GM19025 (cell line): ENCODE data around the gene HSD17B14.
"Not testable (repeated sequence)": the region's sequence is repeated elsewhere in the genome, so short reads cannot be mapped to it uniquely, and the experiment has no call there.

Experiments used
- ATAC-seq: cut with Tn5 transposase; IDR thresholded peaks from one replicate; pipeline ENCODE4 v1.9.1; 2021; ENCODE audit warnings: mild to moderate bottlenecking, low read depth, moderate library complexity; ENCODE audit not compliant: unreplicated experiment

Gene HSD17B14

DNA sequence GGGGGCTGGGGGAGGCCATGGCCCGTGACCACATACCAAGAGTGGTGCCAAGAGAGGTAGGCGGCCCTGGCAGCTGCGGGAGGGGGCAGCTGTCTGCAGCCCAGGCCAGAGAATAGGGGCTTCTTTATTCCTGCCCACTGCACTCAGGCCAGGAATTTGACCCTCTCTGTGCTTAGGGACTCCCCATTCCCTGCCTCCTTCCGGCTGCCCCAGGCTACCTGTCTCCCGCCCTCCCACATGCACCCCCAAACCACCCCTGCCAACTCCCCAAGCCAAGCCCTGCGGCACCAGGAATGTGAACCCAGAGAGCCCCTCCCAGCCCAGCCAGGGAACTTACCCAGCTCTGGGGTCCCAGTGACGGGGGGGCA lies 31.4 kb upstream of the HSD17B14 start:
- no peak for ATAC-seq

DNA sequence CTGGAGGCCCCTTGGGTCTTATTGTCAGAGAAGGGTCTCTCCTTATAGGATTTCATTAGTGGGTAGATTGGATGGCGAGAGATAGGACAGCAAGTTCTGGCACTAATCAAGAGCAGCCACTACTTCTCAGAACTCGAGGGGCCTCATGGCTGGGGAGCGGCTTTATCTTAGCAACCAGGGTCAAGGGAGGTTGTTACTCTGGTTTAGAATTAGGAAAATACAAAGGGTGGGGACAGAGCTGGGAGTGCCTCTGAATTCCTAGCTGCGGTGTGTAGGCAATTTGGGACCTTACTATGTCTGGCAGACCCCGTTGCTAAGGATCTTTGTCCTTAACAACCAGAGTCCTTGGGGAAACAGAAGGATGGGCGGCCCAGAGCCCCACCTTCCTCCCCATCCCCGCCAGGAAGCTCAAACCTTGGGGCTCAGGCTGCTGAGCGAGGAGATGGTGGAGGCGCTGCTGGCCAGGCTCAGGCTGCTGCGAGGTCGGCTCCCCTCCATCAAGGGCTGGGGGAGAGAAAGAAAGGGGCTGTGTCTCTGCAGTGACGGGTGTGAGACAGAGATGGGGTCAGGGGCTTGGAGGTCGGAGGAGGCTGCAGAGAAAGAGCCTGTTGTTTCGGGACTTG lies 30.9 kb upstream of the HSD17B14 start:
- no peak for ATAC-seq

DNA sequence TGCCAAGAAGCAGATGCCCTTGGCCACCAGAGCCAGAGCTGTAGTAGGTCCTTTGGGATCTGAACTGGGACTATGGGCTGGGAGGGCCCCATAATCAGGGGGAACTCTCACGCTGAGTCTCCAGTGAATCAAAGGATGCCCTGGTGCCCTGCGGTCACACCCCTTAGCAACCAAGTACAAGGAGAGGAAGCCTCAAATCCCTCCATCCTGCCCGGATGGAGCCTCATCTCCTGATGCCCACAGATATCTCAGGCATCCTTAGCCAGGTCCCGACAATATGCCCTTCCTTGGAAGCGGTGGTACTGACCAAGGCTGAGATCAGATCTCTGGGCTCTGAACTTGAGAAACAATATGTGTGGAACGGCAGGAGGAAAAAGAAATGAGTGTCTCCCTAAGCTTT lies 30.4 kb upstream of the HSD17B14 start:
- ATAC-seq, result no peak

DNA sequence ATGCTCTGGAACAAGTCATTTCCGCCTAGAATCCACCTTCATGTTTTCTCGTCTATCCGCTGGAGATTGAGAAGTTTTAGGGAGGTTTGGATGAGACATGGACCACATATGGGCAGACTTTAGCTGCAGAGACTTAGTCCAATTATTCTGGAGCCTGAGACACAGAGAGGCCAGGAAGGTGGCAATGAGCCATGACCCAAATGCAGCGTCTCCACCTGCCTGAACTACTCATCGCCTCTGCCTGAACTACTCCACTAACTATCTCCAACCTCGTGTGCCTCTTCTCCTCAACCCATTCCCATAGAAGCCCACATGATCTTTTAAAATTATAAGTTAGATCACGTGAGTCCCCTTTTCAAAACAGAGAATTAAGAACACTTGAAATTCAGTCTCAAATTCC lies 26.5 kb upstream of the HSD17B14 start:
- ATAC-seq, result no peak

DNA sequence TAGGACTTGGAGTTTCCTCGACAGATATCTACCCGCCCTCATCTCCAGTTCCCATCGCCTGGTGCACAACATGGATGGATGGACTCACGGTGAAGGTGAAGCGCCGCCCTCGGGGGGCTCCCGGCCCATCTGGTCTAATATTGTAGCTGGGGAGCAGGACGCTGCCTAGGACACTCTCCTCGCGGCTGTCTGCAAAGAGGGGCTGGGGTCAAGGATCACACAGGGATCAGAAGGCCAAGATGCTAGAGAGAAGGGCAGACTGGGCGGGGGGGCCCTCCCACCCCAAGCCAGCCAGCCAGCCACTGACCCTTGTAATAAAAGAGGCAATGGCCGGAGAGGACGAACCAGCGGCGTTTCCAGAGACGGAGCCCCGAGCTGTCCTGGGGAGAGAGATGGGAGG lies 25.0 kb upstream of the HSD17B14 start:
- no peak for ATAC-seq

DNA sequence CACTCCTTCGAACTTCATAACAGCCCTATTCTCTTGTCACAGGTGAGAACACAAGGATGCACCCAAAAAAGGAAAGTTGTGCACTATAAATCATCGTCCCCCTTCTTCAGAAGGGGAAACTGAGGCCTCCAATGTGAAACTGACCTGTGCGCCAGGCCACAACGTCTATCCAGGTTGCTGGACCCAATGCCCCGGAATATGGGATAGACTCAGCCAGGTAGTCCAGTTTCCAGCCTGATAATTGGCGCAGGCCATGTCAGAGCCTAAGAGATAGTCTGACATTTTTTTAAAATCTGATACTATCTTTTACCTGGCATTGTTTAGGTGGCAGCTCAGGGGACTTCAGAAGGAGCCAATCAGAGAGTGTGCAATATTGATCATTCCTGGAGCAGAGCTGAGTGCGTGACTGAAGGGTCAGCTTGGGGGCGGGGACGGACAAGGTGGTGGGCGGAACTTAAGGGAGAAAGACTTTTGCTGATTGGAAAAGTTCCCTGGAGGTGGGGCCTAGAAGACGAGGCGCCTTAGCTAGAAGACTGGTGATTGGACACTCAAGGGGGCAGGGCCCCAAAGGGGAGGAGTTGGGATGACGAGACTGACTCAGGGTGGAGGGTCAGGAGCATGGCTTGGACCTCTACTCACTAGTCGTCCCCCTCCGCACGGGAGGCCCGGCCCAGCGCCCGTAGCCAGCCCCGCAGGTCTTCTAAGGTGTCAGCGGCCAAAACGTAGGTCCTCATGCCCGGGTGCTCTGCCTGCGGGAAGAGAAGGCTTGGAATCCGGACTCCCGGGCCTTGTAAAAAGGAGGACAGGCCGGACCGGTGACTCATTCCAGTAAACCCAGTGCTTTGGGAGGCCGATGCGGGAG lies 23.7 kb upstream of the HSD17B14 start:
- ATAC-seq, result no peak

DNA sequence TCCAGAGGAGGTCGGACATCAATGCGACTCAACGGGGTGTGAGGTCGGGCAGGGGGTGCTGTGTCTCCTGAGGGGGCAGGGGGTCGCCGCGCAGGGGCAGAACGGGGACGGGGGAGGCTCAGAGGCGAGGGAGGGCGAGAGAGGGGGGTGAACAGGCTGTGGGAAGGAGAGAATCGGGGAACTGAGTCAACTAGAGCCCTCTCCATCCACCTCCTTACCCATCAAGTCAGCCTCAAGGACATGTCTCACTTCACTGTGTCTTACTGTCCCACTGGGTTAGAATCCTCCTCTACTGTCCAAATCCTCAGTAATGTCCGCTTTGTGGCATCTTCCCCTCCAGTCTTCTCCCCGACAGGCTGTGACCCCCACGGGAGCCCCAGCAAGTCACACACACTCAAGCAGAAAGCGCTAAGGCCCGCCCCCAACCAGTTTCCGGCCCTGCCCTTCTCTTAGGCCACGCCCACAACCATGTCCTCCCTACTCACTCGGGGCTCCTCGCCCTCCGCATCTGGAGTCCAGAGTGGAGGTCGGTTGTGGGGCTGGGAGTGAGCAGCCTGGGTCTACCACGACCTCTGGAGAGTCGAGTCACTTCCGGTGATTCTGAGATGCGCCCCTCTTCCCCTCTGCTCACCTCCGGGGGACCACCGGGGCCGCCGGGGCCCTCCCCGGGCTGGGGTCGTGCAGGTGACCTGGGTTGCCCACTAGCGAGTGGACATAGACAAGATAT lies 22.9 kb upstream of the HSD17B14 start:
- ATAC-seq, result no peak

DNA sequence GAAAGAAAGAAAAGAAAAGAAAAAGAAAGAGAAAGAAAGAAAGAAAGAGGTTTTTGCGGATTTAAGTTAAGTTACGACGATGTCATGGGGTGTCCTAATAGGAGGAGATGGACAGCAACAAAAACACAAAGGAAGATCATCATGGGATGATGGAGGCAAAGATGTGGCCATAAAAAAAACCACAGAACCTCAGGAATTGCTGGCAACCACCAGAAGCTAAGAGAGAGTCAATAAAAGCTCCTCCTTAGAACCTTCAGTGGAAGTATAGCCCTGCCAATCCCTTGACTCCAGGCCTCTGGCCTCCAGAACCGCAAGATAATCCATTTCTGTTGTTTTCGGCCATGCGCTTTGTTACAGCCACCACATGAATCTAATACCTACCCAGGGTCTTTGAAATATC lies 20.6 kb upstream of the HSD17B14 start:
- no peak for ATAC-seq

DNA sequence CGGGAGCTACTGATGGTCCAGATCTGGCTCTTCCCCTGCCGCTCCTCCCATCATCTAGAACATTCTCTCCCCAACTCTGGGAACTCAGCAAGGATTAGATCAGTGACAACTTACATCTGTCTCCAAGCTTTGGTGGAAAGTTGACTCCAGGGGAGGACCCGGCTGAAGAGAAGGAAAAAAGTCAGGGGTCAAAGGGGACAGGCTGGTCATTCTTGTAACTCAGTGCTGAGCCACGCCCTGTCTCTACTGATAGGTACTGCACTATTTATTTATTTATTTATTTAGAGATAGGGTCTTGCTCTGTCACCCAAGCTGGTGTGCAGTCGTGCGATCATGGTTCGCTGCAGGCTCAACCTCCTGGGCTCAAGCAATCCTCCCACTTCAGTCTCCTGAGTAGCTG lies 17.8 kb upstream of the HSD17B14 start:
- no peak for ATAC-seq

DNA sequence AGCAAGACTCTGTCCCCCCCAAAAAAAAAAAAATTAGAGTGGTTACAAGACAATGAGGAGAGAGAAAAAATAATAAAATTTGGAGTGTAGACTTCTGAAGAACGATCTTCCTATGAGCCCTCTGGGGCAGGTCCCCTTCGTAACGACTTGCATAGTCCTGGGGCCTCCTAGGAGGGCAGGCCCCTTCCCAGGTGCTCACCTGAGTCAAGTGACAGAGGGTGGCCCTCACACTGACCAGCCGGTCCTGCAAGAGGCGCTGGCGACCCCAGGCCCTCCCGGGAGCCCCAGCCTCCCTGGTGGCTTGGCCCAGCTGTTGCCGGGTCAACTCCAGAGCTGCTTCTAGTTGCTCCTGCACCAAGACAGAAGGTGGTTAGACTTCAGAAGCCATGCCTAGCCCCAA lies 17.2 kb upstream of the HSD17B14 start:
- ATAC-seq, result no peak

DNA sequence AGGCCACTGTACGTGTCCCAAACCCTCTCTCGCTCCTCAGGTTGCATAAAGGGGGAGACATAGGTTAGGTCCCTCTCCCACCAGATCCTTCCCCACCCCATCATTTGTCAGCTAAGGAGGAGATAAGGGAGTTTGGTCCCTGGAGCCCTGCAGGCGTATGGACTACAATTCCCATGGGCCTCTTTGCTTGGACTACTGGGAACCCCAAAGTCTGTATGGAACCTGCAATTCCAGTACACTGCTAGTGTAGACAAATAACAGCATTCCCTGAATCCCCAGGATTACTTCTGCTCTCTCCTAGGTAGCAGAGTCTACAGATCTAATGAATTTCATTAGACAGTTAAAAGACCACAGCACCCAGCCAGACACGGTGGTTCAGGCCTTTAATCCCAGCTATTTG lies 16.0 kb upstream of the HSD17B14 start:
- no peak for ATAC-seq

DNA sequence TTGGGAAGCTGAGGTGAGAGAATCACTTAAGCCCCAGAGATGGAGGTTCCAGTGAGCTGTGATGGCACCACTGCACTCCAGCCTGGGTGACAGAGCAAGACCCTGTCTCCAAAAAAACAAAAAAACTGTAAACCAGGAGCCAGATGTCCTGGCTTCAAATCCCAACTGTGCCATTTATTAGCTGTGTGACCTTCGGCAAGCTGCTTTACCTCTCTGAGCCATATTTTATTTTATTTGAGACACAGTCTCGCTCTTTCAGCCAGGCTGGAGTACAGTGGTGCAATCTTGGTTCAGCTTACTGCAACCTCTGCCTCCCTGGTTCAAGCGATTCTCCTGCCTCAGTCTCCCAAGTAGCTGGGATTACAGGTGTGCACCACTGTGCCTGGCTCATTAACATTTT lies 10.4 kb upstream of the HSD17B14 start:
- not testable (repeated sequence) for ATAC-seq

DNA sequence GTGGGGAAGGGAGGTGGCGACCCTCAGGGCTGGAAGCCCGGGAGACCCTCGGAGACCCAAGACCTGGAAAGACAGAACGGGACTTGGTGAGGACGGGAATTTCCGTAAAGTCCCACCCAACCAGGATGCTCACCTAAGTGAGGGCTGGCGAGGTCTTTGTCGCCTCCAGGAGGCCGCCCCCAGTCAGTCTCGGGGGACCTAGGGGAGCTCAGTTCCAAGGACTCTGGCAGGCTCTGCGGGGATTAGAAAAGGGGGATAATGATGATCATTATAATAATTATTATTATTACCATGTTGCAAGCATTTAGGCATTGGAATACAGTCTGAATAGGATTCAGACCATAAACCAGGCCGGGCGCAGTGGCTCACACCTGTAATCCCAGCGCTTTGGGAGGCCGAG lies 9.1 kb upstream of the HSD17B14 start:
- no peak for ATAC-seq

DNA sequence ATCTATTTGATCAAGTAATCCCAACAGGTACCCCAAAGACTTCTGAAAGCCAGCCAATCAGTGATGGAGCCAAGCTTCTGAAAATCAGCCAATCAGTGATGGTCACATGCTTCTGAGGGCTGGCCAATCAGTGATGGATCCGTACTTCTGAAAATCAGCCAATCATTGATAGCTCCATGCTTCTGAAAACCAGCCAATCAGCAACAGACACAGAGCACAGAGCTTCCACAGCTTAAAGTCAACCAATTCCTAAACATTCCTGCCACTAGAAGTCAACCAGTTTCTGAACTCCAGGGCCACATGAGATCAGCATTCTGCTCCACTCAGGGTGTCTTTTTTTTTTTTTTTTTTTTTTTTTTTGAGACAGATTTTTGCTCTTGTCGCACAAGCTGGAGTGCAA lies 8.2 kb upstream of the HSD17B14 start:
- no peak for ATAC-seq

DNA sequence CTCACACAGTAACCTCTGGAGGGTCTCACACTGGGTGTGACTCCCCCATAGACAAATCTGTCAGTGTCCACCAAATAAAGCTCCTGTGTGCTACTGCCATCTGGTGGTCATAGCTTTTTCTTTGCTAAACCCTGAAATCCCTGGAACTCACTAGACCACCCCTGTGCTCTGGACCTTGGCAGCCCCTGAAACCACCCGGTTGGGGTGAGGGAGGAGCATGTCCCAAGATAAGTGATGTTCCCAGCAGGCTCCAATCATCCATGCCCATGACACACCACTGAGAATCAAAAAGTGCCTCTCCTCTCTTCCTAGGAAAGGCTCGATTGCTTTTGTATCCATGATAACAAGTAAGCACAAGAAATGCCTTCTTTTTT lies 6.5 kb upstream of the HSD17B14 start:
- no peak for ATAC-seq

DNA sequence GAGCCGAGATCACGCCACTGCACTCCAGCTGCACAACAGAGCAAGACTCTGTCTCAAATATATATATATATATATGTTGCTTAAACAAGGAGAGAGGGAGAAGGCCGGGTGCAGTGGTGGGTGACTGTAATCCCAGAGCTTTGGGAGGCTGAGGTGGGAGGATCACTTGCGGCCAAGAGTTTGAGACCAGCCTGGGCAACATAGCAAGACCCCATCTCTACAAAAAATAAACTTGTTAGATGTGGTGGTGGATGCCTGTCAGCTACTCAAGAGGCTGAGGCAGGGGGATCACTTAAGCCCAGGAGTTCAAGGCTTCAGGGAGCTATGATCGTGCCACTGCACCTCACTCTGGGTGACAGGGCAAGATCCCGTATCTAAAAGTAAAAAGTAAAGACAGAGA lies 5.3 kb upstream of the HSD17B14 start:
- ATAC-seq, result no peak

DNA sequence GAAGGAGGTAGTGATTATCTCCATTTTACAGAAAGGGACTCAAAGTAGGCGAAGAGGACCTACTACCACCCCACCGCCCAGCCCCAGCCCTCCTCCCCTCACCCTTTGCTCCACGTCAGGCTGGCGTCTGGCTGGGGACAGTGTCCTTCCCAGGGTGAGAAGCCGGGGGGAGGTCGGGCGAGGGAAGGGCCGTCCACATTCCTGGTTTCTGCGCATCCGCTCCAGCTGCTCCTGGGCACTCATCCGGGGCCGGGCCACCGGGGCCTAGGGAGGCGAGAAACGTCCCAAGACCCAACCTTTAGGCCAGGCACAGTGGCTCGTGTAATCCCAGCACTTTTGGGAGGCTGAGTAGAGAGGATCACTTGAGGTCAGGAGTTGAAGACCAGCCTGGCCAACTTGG lies 4.8 kb upstream of the HSD17B14 start:
- ATAC-seq, result no peak

DNA sequence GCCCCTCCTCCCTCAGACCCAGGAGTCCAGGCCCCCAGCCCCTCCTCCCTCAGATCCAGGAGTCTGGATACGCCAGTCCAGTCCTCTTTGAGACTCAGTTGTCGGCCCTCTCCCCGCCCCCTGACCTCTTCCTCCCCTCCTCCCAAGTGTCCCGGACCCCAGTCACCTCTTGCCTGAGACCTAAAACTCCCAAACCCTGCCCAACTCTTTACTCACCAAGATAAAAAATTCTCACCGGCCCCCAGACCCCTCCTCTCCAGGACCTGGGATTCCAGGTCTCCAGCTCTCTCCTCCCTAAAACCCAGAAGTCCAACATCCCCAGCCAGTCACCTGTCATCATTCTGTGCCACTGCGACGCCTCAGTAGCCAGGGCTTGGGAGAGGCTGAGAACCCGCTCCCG lies 1.4 kb upstream of the HSD17B14 start:
- no peak for ATAC-seq

DNA sequence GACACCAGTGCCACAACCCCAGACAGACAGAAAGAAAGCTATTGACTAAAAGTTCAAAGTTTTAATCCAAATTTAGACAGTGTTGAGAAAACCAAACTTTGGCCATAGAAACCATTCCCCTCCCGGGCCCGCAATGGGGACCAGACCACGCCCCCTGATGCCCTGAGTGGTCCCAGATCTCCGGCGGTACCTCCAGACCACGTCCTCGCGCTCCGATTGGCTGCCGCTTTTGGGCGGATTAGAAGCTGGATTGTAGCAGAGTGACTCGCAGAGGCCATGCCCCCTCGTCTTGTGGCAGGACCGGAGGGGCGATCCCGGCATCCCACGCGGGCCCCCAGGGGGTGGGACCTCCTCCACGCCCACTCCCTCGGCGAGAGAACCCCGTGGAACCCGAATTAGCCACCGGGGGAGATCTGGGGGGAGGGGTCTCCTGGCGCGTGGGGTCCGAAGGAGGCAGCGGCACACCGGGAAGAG lies 797 bp upstream of the HSD17B14 start:
- no peak for ATAC-seq

DNA sequence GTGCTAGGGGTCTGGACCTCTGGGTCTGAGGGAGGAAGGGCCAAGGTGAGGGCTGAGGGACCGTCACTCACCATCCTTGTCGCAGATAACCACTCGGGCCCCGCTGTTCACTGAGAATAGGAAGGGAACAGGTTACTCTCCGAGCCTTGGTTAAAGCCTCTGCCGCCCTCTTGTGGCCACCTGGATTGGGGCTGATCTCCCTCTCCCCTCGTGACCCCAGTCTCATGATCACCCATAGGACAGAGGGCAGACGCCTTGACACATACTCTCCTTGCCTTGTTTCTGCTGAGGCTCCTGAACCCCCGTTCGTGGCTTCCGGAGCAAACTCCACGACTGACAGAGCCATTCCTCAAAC lies 580 bp downstream of the HSD17B14 start:
- peak; percentile 67 for ATAC-seq

DNA sequence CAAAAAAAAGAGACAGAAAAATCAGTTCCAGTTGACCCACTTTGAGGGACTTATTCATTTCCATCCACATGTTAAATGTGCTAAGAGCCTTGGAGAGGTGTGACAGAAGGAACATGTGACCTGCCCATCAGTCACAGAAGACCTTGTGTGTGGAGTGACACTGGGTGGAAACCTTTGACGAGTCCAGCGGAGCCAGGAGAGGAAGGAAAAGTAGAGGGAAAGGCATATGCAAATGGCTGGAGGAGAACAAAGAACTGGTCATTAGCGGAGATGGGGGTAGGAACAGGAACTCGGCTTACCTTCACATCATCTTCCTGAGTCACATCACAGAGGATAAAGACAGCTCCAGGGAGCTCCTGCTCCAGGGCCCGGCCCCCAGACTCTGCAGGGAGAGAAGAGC lies 2.3 kb downstream of the HSD17B14 start:
- ATAC-seq, result no peak

DNA sequence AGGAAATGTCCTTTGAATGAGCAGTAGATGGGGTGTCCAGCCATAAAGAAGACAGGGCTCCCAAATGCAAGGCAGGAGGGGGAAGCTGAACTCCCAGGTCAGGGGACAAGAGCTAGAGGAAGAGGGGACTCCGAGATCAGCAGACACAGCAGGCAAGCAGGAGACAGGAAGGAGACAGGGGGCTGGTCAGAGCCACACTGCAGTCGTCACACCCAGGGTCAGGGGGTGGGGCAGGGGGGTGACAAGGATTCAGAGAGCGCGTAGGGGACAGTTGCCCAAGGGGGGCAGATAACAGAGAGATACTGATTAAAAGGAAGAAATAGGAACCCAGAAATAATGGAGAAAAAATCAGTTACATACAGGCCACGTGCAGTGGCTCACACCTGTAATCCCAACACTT lies 3.2 kb downstream of the HSD17B14 start:
- ATAC-seq, result no peak
